HUES48 (cell line): Measurements from ENCODE around the gene MISP.

Source experiments
- H3K27ac ChIP-seq: one replicate; pipeline ENCODE4 v1.7.0; 2013; ENCODE audit warnings: low read depth, low read length, inconsistent platforms
- H3K27me3 ChIP-seq: 2 replicates; pipeline ENCODE4 v1.6.1; 2013; ENCODE audit warnings: mild to moderate bottlenecking, low read length; ENCODE audit not compliant: control insufficient read depth, insufficient read depth
- H3K36me3 ChIP-seq: 2 replicates; pipeline ENCODE4 v1.6.1; 2013; ENCODE audit warnings: low read length; ENCODE audit not compliant: control insufficient read depth, insufficient read depth
- H3K4me1 ChIP-seq: 2 replicates; pipeline ENCODE4 v1.6.1; 2013; ENCODE audit warnings: mild to moderate bottlenecking, low read length; ENCODE audit not compliant: control insufficient read depth, insufficient read depth
- H3K4me3 ChIP-seq: 2 replicates; pipeline ENCODE4 v1.5.1; 2013; ENCODE audit warnings: mild to moderate bottlenecking, low read depth, low read length
- H3K9ac ChIP-seq: 2 replicates; pipeline ENCODE4 v1.6.1; 2013; ENCODE audit warnings: mild to moderate bottlenecking, low read depth, low read length, moderate library complexity
- H3K9me3 ChIP-seq: 2 replicates; pipeline ENCODE4 v1.6.1; 2013; ENCODE audit warnings: low read length; ENCODE audit not compliant: control insufficient read depth, insufficient read depth

The MISP gene

GRCh38 chr19:711254-711653 is 39.7 kb upstream of the MISP start:
- Histone ChIP-seq H3K36me3 (no peaks in the 10 kb centered on the region), H3K9me3 (no peaks in the 10 kb centered on the region), H3K4me3 (no peak overlapping the region), H3K9ac (no peak overlapping the region), H3K27me3 (no peaks in the 10 kb centered on the region), H3K27ac (no peak overlapping the region), H3K4me1 (peaks cover 12% of the 10 kb centered on the region)

GRCh38 chr19:715347-715746 is 35.6 kb upstream of the MISP start:
- Histone ChIP-seq H3K27ac (no peak overlapping the region), H3K27me3 (no peaks in the 10 kb centered on the region), H3K4me1 (peaks cover 12% of the 10 kb centered on the region), H3K36me3 (no peaks in the 10 kb centered on the region), H3K4me3 (no peak overlapping the region), H3K9ac (no peak overlapping the region), H3K9me3 (no peaks in the 10 kb centered on the region)

GRCh38 chr19:718251-718951 is 32.5 kb upstream of the MISP start:
- H3K9ac ChIP-seq = no peak overlapping the region

GRCh38 chr19:718991-719512 is 31.9 kb upstream of the MISP start:
- Histone ChIP-seq H3K4me3 (no peak overlapping the region), H3K4me1 (no peaks in the 10 kb centered on the region), H3K27ac (no peak overlapping the region), H3K36me3 (no peaks in the 10 kb centered on the region), H3K9me3 (no peaks in the 10 kb centered on the region), H3K27me3 (no peaks in the 10 kb centered on the region), H3K9ac (no peak overlapping the region)

More at GRCh38 chr19:718251-718951, 32.5 kb upstream of the MISP start:
- Histone ChIP-seq H3K27me3 (no peaks in the 10 kb centered on the region), H3K27ac (no peak overlapping the region), H3K4me3 (no peak overlapping the region), H3K9me3 (no peaks in the 10 kb centered on the region), H3K36me3 (no peaks in the 10 kb centered on the region), H3K4me1 (no peaks in the 10 kb centered on the region)

- no peak overlapping the region for H3K4me3 ChIP-seq
- H3K9me3 ChIP-seq = no peaks in the 10 kb centered on the region
- H3K27me3 ChIP-seq = no peaks in the 10 kb centered on the region
- no peak overlapping the region for H3K9ac ChIP-seq
- H3K27ac ChIP-seq = no peak overlapping the region
- H3K4me1 ChIP-seq = no peaks in the 10 kb centered on the region
- no peaks in the 10 kb centered on the region for H3K36me3 ChIP-seq
These were observed 31.1 kb upstream of the MISP start for GRCh38 chr19:719636-720344.

- Histone ChIP-seq H3K4me1 (no peaks in the 10 kb centered on the region), H3K9ac (no peak overlapping the region), H3K27ac (no peak overlapping the region)
These were observed 30.4 kb upstream of the MISP start for GRCh38 chr19:720345-721160.

GRCh38 chr19:722553-723101 is 28.3 kb upstream of the MISP start:
- H3K9me3 ChIP-seq = no peaks in the 10 kb centered on the region
- no peak overlapping the region for H3K27ac ChIP-seq
- no peaks in the 10 kb centered on the region for H3K27me3 ChIP-seq
- H3K9ac ChIP-seq = no peak overlapping the region
- H3K36me3 ChIP-seq = no peaks in the 10 kb centered on the region
- H3K4me3 ChIP-seq = no peak overlapping the region
- no peaks in the 10 kb centered on the region for H3K4me1 ChIP-seq

More at GRCh38 chr19:720345-721160, 30.4 kb upstream of the MISP start:
- H3K4me3 ChIP-seq = no peak overlapping the region
- no peaks in the 10 kb centered on the region for H3K36me3 ChIP-seq
- no peaks in the 10 kb centered on the region for H3K27me3 ChIP-seq
- H3K9me3 ChIP-seq = no peaks in the 10 kb centered on the region

- H3K4me3 ChIP-seq = no peak overlapping the region
- no peak overlapping the region for H3K27ac ChIP-seq
- H3K36me3 ChIP-seq = no peaks in the 10 kb centered on the region
- H3K9ac ChIP-seq = no peak overlapping the region
- H3K4me1 ChIP-seq = no peaks in the 10 kb centered on the region
- no peaks in the 10 kb centered on the region for H3K9me3 ChIP-seq
- H3K27me3 ChIP-seq = no peaks in the 10 kb centered on the region
These were observed 27.7 kb upstream of the MISP start for GRCh38 chr19:723247-723646.

GRCh38 chr19:723714-724113 is 27.2 kb upstream of the MISP start:
- Histone ChIP-seq H3K36me3 (no peaks in the 10 kb centered on the region), H3K27ac (no peak overlapping the region), H3K4me1 (no peaks in the 10 kb centered on the region), H3K4me3 (no peak overlapping the region), H3K27me3 (no peaks in the 10 kb centered on the region), H3K9me3 (no peaks in the 10 kb centered on the region), H3K9ac (no peak overlapping the region)

GRCh38 chr19:725461-726089 is 25.3 kb upstream of the MISP start:
- no peak overlapping the region for H3K27ac ChIP-seq
- H3K4me1 ChIP-seq = no peaks in the 10 kb centered on the region

More at GRCh38 chr19:725461-726089, 25.3 kb upstream of the MISP start:
- H3K27me3 ChIP-seq = no peaks in the 10 kb centered on the region
- H3K9ac ChIP-seq = no peak overlapping the region
- H3K4me3 ChIP-seq = no peak overlapping the region
- H3K36me3 ChIP-seq = no peaks in the 10 kb centered on the region
- H3K9me3 ChIP-seq = no peaks in the 10 kb centered on the region
